Measurements from ENCODE around the gene SHF. TPM values are rescaled to one million over a fixed set of nuclear protein-coding genes. Genes with fewer than 3 reads are reported as not detected.

Gene SHF
- total RNA-seq, 1 donor from 2014 or later = 32.2 TPM

GRCh38 chr15:45221967-45222366 lies 34.2 kb upstream of the SHF start:
- Mint-ChIP-seq H3K4me3 (no peak overlapping the region), H3K9me3 (no peaks in the 10 kb centered on the region), H3K27me3 (ENCODE audit: insufficient read depth, low read depth) (peaks cover 2% of the 10 kb centered on the region), H3K4me1 (peaks cover 14% of the 10 kb centered on the region), H3K27ac (no peak overlapping the region), H3K36me3 (no peaks in the 10 kb centered on the region)
- Histone ChIP-seq H3K4me2 (no peak overlapping the region), H3K36me3 (no peaks in the 10 kb centered on the region), H3K4me3 (no peak overlapping the region), H3K79me2 (ENCODE audit: low read depth) (no peaks in the 10 kb centered on the region), H4K20me1 (ENCODE audit: low read depth) (no peaks in the 10 kb centered on the region), H2AFZ (replicated peaks) (no peak overlapping the region), H3K9me3 (ENCODE audit: low read depth) (no peaks in the 10 kb centered on the region), H3K9ac (no peak overlapping the region), H3K4me1 (no peaks in the 10 kb centered on the region), H3K27me3 (peaks cover 10% of the 10 kb centered on the region), H3K27ac (no peak overlapping the region), H3F3A (ENCODE audit: low read depth) (no peaks in the 10 kb centered on the region)
- no peak for DNase-seq (ENCODE audit: low spot score)
- TF ChIP-seq EZH2 (IDR thresholded peaks at IDR 0.05) = no peak
- TF ChIP-seq EZH2phosphoT487 (IDR thresholded peaks at IDR 0.05) = no peak
- no peak for TF ChIP-seq CTCF (IDR thresholded peaks at IDR 0.05)

GRCh38 chr15:45221053-45221599 lies 33.4 kb upstream of the SHF start:
- H3K27me3 ChIP-seq = peaks cover 10% of the 10 kb centered on the region
- no peaks in the 10 kb centered on the region for H3K9me3 ChIP-seq (ENCODE audit: low read depth)
- no peak overlapping the region for H2AFZ ChIP-seq (replicated peaks)
- DNase-seq (ENCODE audit: low spot score) = no peak
- TF ChIP-seq EZH2 (IDR thresholded peaks at IDR 0.05) (no peak), EZH2phosphoT487 (IDR thresholded peaks at IDR 0.05) (no peak), CTCF (IDR thresholded peaks at IDR 0.05) (no peak)
- no peak overlapping the region for H3K27ac ChIP-seq
- Mint-ChIP-seq H3K36me3 (no peaks in the 10 kb centered on the region), H3K27me3 (ENCODE audit: insufficient read depth, low read depth) (peaks cover 2% of the 10 kb centered on the region), H3K9me3 (no peaks in the 10 kb centered on the region), H3K4me1 (peaks cover 14% of the 10 kb centered on the region), H3K27ac (no peak overlapping the region), H3K4me3 (no peak overlapping the region)
- no peak overlapping the region for H3K4me2 ChIP-seq
- H3K4me3 ChIP-seq = no peak overlapping the region
- no peaks in the 10 kb centered on the region for H4K20me1 ChIP-seq (ENCODE audit: low read depth)
- no peaks in the 10 kb centered on the region for H3F3A ChIP-seq (ENCODE audit: low read depth)
- no peaks in the 10 kb centered on the region for H3K36me3 ChIP-seq
- H3K4me1 ChIP-seq = no peaks in the 10 kb centered on the region
- H3K79me2 ChIP-seq (ENCODE audit: low read depth) = no peaks in the 10 kb centered on the region
- H3K9ac ChIP-seq = no peak overlapping the region

GRCh38 chr15:45212493-45212892 lies 24.7 kb upstream of the SHF start:
- Mint-ChIP-seq H3K36me3 (no peaks in the 10 kb centered on the region), H3K4me1 (no peaks in the 10 kb centered on the region), H3K4me3 (no peak overlapping the region), H3K27me3 (ENCODE audit: insufficient read depth, low read depth) (no peaks in the 10 kb centered on the region), H3K27ac (no peak overlapping the region), H3K9me3 (peaks cover 3% of the 10 kb centered on the region)
- DNase-seq (ENCODE audit: low spot score) = no peak
- Histone ChIP-seq H3K4me2 (no peak overlapping the region), H3K4me1 (no peaks in the 10 kb centered on the region), H4K20me1 (ENCODE audit: low read depth) (no peaks in the 10 kb centered on the region), H3K27ac (no peak overlapping the region), H3K9ac (no peak overlapping the region), H3K79me2 (ENCODE audit: low read depth) (no peaks in the 10 kb centered on the region), H3F3A (ENCODE audit: low read depth) (no peaks in the 10 kb centered on the region), H3K4me3 (no peak overlapping the region), H2AFZ (replicated peaks) (no peak overlapping the region), H3K27me3 (peaks cover 4% of the 10 kb centered on the region), H3K9me3 (ENCODE audit: low read depth) (no peaks in the 10 kb centered on the region), H3K36me3 (no peaks in the 10 kb centered on the region)
- no peak for TF ChIP-seq EZH2 (IDR thresholded peaks at IDR 0.05)

GRCh38 chr15:45205192-45205591 lies 17.4 kb upstream of the SHF start:
- Mint-ChIP-seq H3K27me3 (ENCODE audit: insufficient read depth, low read depth) (peaks cover 4% of the 10 kb centered on the region), H3K4me3 (no peak overlapping the region), H3K9me3 (no peaks in the 10 kb centered on the region), H3K27ac (no peak overlapping the region), H3K4me1 (no peaks in the 10 kb centered on the region), H3K36me3 (no peaks in the 10 kb centered on the region)
- Histone ChIP-seq H3K4me2 (no peak overlapping the region), H3K36me3 (no peaks in the 10 kb centered on the region), H3K27ac (no peak overlapping the region), H3K4me1 (no peaks in the 10 kb centered on the region), H3K79me2 (ENCODE audit: low read depth) (no peaks in the 10 kb centered on the region), H3K27me3 (peaks cover 9% of the 10 kb centered on the region), H3K4me3 (no peak overlapping the region), H3K9ac (no peak overlapping the region), H2AFZ (replicated peaks) (peak overlapping the region; percentile 80), H3F3A (ENCODE audit: low read depth) (peaks cover 10% of the 10 kb centered on the region), H4K20me1 (ENCODE audit: low read depth) (no peaks in the 10 kb centered on the region), H3K9me3 (ENCODE audit: low read depth) (no peaks in the 10 kb centered on the region)
- DNase-seq (ENCODE audit: low spot score) = peak; percentile 86
- TF ChIP-seq EZH2phosphoT487 (IDR thresholded peaks at IDR 0.05) (no peak), CTCF (IDR thresholded peaks at IDR 0.05) (peak; percentile 92), EZH2 (IDR thresholded peaks at IDR 0.05) (no peak)
